Measurements from ENCODE around the gene ABCB6.
A peak's percentile ranks its signal among the peaks of the same experiment; 100 is the strongest.

ABCB6 gene

GRCh38 chr2:219249203-219249980 is 30.6 kb upstream of the ABCB6 start:
- DNase-seq (ENCODE audit: low spot score) = peak; percentile 83
- TF ChIP-seq CTCF (IDR thresholded peaks at IDR 0.05) = no peak
- peak overlapping the region; percentile 34 for H3K4me3 ChIP-seq
- H3K27ac ChIP-seq = peak overlapping the region; percentile 84 to 92

GRCh38 chr2:219248845-219249202 is 30.1 kb upstream of the ABCB6 start:
- H3K4me3 ChIP-seq = peak overlapping the region; percentile 34
- peak overlapping the region; percentile 84 to 92 for H3K27ac ChIP-seq
- TF ChIP-seq CTCF (IDR thresholded peaks at IDR 0.05) = no peak
- no peak for DNase-seq (ENCODE audit: low spot score)

GRCh38 chr2:219247678-219248642 is 29.2 kb upstream of the ABCB6 start:
- H3K27ac ChIP-seq = peak overlapping the region in 1 of 2 donors; percentile 92
- no peak overlapping the region for H3K4me3 ChIP-seq
- no peak for DNase-seq (ENCODE audit: low spot score)
- TF ChIP-seq CTCF (IDR thresholded peaks at IDR 0.05) = no peak

- TF ChIP-seq CTCF (IDR thresholded peaks at IDR 0.05) = no peak
- no peak overlapping the region for H3K4me3 ChIP-seq
- peak overlapping the region in 1 of 2 donors; percentile 97 for H3K27ac ChIP-seq
- no peak for DNase-seq (ENCODE audit: low spot score)
Observed at GRCh38 chr2:219246559-219246958, 27.8 kb upstream of the ABCB6 start.

- TF ChIP-seq CTCF (IDR thresholded peaks at IDR 0.05) = no peak
- Histone ChIP-seq H3K27ac (peak overlapping the region; percentile 95 to 97), H3K4me3 (peak overlapping the region; percentile 92)
- no peak for DNase-seq (ENCODE audit: low spot score)
Observed at GRCh38 chr2:219245899-219246230, 27.1 kb upstream of the ABCB6 start.

- H3K4me3 ChIP-seq = peak within 1 kb of the TSS; percentile 92
- peak; percentile 95 for DNase-seq (ENCODE audit: low spot score)
- TF ChIP-seq CTCF (IDR thresholded peaks at IDR 0.05) = no peak
Observed at GRCh38 chr2:219245148-219245898, 26.6 kb upstream of the ABCB6 start, which contains the start of the genes GLB1L and STK16. Gene GLB1L, minus strand, starts transcription at chr2:219245444. Its CDS starts 1,871 bp downstream, at chr2:219243573. Gene STK16, plus strand, starts transcription at chr2:219245479. Its CDS starts 521 bp downstream, at chr2:219246000.

More at GRCh38 chr2:219245148-219245898, 26.6 kb upstream of the ABCB6 start, which contains the start of the genes GLB1L and STK16:
- H3K27ac ChIP-seq = peak within 1 kb of the TSS; percentile 95 to 97
